GM21825 (cell line): ENCODE data around the gene LSAMP.

Experiments used
- ATAC-seq: cut with Tn5 transposase; IDR thresholded peaks from one replicate; pipeline ENCODE4 v1.9.1; 2021; ENCODE audit warnings: mild to moderate bottlenecking, moderate library complexity; ENCODE audit not compliant: unreplicated experiment

Gene LSAMP

DNA sequence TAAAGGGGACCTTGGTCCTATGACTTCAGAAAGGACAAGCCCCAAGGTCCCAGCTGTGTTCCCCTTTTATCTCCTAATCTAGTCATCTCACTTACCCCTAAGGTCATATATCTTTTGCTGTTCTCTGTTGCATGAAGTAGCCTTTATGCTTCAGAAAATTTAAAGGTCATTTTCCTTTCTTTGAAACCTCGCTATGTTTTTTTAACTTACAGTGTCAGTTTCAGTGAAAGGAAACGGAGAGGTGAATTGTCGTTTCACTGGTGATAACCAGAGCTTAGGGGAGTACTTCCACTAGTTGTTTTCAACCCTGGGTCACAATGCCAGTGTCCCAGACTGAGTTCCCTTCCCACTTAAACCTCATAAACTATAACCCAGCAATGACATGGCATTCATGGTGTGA lies 464.6 kb downstream of the LSAMP start:
- ATAC-seq = no peak

DNA sequence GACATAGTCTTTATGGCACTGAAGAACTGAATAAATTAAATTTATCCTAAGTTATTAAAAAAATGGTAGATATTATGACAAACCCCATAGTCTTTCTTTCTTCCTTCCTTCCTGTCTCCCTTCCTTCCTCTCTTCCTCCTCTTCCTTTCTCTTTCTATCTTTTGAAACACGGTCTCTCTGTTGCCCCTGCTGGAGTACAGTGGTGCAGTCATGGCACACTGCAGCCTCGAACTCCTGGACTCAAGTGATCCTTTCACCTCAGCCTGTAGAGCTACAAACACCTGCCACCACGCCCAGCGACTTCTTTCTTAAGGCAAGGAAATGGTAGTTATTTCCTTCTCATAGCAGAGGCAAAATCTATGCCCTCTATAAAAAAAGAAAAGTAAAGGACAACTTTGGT lies 467.4 kb downstream of the LSAMP start:
- no peak for ATAC-seq

DNA sequence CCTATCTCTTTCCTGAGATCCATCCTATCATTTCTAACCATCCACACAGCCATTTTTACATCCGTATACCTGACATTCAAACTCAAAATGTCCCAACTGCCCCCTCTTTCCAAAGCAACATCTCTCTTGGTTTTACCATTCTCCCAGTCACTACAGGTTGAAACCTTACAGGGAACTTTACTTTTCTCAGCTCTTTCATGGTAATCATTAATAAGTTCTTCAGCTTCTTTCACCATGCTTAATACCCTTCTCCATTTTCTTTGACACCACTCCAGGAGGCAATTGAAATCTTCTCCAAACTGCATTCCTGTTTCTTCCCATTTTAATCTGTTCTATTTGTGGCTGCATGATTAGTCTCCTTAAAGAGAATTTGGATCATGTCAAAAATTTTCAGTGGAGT lies 469.5 kb downstream of the LSAMP start:
- ATAC-seq = no peak

DNA sequence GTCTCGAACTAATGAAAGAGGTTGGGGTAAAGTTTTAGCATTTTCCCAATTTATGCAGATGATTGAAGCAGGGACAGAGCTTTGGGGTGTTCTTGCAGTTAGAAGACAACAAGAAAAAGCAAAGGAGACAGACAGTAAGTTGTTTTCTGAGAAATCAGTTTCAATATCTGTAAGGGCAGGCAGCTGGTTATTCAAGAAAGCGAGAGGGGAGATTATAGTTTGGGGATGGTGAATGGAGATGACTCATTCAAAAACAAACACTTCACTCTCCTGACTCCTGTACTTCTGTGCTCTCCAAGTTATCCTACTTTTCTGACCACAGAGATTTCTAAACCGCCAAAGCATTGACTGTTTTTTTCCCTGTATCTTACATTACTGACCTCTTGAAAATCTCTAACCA lies 469.9 kb downstream of the LSAMP start:
- no peak for ATAC-seq

DNA sequence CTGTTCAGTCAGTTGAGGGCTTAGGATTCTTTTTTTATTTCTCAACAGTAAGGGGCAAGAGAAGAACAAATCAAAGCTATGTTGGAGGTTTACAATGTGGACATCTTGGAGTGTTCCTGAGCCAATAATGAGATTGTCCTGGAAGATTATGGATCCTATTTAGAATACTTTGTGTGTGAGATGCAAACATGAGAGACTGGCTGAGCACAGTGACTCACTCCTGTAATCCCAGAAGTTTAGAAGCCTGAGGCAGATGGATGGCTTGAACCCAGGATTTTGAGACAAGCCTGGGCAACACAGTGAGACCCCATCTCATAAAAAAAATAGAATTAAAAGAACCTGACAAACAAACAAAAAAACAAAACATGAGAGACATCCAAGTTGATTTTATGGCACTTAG lies 470.3 kb downstream of the LSAMP start:
- ATAC-seq = no peak

DNA sequence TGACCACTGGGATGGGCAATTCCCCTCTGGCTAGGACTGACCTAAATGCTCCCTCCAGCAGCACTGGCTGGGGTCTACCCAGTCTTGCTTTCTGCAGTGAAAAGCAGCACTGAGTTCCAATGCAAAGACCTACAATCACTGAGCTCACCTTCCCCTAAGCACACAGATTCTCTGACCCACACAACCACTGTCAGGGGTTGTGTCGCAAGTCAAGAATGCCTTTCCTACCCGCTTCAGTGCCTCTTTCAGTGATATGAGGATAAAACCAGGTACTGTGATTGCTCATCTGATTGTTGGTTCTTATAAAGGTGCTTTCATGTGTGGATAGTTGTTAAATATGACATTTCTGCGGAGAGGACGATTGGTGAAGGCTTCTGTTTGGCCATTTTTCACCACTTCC lies 476.4 kb downstream of the LSAMP start:
- ATAC-seq = no peak

DNA sequence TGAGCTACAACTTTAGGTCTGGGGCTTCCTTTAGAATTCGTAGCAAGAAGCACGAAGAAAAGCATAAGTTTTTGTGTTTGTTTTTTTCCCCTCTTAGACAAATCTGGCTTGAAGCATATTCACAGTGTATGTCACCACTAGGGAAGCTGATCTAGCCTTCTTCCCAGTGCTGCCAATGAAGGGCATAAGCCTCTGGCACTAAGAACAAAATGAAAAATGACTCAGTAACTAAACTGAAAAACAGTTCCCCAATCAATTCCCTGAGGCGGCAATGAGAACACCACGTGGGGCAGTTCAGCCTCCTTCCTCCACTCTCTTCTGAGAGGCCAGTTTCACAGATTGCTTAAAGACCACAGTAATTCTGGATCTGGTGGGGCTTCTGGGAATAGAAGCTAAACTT lies 483.9 kb downstream of the LSAMP start:
- ATAC-seq = no peak

DNA sequence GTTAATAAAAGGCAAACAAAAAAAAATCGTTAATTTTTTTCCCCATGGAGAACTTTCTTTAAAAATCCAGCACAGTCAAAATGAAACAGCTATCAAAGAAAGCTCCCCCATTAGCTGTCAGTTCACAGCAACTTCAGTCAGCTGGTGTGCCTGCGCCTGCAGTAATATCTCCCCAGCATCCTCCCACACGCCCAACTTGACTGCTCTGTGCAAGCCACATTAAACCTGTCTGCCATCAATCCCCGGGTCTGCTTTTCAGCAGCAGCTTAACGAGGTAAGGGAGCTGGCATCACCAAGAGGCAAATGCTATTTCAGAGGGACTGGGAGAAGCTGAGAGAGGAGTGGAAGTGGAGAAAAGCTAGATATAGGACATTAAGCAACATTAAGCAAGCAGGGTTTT lies 484.5 kb downstream of the LSAMP start:
- no peak for ATAC-seq

DNA sequence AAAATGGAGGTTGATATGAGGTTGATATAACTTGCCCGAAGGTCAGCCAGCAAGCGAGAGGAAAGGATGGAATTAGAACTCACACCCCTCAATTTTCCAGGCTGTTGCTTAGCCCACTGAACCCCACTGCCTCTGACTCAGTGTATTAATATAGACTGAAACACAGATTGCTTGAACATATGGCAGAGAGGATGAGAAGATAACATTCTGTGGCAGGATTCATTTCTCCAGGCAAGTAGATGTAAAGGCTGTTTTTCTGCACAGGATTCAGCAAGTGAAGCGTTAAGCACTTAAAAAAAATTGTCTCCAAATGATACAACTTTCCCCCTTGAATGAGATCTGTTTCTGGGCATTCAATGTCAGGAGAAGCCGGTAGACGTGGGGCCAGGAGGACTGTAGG lies 486.8 kb downstream of the LSAMP start:
- ATAC-seq = no peak

DNA sequence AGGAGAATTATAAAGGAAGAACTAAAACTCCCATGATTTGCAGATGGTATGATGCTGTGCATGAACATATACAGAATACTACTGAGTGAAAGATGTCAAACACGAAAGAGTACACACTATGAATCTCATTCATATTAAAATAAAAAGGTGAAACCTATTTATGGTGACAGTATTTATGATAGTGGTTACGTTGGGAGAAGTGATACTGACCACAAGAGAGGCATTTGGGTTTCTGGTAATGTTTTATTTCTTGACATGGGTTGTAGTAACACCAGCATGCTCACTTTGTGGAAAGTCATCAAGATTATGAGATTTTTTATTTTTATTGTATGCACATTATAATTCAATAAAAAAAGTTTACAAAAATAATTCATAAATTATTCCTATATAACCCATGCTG lies 498.0 kb downstream of the LSAMP start:
- no peak for ATAC-seq

DNA sequence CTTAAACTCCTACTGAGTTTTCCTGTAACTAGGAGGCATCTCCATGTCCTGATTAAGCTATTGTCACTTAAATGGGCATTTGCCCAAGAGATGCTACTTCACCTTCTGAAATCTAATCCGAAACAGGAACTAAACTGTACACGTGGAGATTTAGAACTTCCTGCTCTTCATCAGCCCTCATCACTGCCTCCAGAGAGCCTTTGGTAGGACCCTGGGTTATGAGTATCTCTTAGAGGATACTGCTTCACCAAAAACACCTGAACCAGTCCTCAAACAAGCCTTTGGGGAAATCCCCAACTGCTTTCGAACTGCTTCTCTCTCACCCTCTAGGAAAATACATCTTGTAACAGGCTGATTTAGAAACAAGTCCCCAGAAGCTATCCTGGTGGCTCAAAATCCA lies 501.7 kb downstream of the LSAMP start:
- ATAC-seq = no peak

DNA sequence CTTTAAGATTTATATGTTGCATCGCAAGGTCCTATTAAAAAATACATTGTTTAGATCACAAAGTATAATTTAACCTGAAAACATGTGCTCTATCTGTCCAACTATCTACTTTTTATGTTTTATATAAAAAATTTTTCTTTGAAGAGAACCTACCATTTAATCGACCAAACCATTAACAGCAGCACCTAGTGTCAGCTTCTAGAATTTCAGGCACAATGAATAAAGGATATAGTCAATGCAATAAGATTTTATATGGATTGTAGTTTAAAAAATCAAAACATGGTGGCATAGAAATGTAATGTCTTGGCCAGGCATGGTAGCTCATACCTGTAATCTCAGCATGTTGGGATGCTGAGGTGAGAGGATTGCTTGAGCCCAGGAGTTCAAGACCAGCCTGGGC lies 508.2 kb downstream of the LSAMP start:
- no peak for ATAC-seq

DNA sequence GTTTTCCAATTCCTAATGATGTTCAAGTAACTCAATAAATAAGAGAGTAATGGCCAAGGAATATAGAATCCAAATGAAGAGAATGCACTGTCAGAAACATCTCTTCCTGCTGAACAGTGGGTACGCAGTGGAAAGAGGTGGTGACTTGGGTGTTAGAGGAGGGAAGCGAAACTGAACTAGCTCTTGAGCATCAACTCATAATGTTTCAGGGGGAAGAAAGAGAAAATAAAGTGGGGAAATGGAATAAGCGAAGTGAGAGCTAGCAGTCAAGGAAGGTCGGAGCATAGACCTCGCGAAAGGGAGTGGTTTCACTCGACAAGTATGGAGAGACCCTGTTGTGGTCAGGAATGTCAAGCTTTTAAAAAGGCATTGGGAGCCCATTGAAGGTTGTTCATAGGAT lies 512.5 kb downstream of the LSAMP start:
- ATAC-seq = no peak

DNA sequence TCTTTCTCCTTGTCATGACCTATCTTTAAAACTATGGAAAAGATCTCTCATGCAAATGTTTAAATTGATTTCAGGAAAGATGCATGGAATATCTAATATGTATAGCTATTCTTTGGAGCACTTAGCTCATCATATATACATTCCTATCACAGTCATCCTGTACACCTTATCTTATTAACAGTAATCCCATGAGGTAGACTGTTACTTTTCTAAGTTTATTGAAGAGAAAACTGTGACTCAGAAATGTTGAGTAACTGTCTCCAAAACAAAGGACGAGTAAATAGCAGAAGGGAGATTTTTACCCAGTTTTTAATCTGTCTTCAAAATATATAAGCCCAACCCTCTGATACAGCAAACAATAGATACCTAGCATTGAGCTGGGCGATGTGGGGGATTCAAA lies 513.7 kb downstream of the LSAMP start:
- ATAC-seq = no peak

DNA sequence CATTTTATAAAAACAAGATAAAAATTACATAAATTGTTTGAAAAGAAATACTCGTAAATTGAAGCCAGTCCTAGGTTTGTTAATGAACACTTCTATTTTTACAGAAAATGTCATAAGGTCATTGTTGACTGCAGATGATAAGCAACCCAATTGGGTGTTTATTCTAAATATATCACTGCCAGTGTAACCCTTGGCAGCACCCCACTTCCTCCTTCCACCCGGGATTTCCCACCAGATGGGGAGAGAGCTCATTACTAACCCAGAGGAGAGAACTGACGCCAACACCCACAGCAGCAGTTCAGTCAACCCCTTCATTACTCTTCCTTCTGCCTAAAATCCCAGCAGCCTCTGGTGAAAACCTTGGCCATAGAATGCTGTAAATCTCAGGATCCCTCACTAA lies 514.4 kb downstream of the LSAMP start:
- ATAC-seq = peak; percentile 65

DNA sequence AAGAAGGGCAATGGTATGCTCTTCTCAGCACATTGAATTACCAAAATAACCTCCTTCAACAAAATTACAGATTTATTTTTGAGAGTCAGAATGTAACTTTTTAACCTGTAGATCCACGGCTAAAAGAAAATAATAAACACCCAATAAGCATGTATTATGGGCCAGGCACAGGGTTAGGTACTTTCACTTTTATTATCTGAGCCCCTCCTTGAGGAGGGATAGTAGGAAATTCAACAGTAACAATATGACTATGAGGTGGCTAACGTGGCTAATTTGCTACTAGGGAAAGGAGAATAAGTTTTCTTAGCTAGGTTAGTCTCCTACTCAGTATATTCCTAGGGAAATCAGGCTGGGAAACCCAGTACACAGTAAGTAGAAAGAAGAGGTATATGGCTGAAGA lies 515.1 kb downstream of the LSAMP start:
- ATAC-seq = no peak

DNA sequence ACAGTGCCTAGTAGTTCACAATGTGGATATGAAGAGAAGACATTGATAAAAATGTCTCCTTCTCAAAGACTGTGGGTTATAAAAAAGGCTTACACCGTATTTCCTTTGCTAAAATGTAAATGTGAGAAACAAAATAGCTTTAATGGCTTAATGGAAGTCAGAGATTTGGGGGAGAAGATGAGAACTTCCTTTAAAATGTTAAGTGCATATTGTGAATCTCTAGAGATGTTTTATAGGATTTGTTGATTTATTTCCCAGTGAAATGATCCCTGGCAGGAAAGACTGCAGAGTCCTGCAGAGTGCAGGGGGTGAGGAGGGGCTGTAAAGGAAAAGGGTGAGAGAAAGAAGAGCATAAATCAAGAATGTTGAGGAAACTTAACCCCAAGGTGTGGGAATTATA lies 516.9 kb downstream of the LSAMP start:
- no peak for ATAC-seq

DNA sequence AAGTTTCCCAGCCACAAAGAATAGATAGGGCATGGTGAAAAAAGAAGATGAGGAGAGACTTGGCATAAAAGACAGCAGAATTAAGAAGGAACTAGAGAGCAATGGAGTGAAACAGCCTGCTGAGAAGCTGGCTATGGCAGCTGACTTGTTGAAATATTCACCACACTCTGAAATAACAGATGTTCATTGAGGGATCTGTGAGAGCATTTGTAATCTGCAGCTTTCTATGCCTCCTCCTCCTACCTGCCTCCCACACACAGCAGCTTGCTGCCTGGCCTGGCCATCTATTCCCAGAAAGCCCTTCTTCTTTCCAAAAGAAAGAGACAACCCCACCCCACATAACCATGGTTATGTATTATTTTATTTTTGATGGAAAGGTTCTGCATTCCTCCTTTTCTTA lies 518.1 kb downstream of the LSAMP start:
- no peak for ATAC-seq

DNA sequence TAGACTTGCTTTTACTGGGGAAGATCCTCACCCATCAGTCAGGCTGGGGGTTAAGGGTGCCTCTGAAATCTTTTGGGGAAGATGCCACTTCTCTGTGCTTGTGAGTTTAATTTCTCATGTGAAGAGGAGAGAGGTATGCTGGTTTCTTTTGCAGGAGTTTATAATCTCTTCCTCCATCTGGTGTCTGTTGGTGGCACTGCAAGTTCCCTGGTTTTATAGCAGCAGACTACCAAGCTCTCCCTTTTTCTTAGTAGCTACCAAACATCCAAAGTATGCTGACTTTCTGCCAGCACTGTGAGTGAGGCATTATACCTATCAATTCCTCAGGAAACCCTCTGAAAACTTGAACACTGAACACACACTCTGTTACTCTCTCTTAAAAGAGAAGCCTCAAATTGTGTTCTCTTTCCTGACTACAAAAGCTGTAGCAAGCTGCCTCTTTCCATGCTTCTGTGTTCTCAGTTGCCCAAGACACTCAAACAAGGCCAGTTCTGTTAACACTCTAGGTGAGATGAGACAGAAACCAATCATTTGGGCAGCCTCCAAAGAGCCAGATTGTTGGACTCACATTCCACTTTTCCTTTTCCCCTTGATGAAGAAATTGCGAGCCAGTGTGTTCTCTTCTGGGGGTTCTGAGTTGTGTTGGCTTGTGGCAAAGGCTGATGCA lies 522.5 kb downstream of the LSAMP start:
- no peak for ATAC-seq

DNA sequence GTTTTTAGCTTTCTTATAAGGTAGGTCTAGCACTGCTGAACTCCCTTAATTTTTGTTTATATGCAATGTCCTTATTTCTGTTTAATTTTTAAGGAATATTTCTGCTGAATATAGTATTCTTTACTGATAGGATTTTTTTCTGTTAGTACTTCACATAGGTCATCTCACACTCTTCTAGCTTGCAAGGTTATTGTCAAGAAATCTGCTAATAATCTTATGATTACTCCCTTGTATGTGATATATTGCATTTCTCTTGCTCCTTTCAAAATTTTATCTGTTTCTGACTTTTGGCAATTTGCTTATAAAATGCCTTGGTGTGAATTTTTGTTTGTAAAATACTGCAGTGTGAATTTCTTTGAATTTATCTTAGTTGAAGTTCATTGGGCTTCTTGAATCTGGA lies 523.6 kb downstream of the LSAMP start:
- no peak for ATAC-seq

DNA sequence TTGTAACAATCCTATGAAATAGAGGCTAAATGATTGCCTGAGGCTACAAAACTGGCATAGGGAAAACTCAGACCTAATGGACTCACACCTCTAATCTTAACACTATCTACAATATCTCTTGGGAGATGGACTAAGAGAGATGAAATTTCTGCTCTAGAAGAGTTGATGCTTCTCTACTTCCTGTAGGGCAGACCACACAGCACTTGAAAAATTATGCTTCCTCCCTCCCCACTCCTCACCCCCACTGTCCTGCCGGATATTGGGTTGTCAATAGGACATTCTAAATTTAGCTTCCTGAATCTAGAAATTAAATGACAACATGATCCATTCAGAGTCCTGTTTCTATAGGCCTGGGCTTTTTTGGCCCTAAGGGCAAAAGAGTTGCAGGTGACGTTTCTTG lies 526.4 kb downstream of the LSAMP start:
- no peak for ATAC-seq

DNA sequence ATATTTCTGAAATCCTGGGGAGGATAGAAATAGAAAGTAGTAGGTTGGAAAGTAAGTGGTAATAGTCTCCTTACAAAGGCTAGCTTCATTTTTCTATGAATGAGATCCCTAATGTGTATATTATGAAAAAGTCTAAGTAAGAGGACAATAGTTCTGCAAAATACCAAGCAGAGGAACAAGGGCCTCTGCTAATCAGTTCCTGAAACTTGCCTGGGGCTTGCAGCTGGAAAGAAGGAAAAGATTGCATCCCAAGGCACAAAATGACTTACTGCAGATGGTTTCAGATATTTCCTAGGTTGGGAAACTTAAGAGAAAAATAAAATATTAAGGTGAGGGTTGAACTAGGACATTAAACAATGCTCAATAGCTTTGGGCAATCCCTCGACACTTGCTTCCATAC lies 528.4 kb downstream of the LSAMP start:
- ATAC-seq = no peak

DNA sequence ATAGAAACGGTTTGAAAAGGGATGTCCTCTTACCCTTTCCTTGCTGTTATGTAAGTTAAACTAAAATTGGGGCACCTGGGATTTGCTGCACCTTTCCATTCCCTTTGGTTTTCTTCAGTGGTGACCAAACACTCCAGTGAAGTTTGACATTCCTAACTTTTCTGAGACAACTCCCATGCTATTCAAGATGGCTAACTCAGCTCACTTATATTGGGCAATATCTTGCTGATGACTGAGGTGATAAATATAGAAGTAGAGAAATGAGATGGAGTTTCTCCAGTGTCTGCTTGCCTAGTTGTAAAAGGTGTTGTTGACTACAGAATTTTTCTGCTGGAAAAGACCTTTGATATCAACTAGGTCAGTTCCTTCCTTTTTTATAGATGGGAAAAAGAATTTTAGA lies 530.2 kb downstream of the LSAMP start:
- ATAC-seq = no peak
